CD4-positive, alpha-beta T cell (primary cell): ENCODE data around the gene FOXB2. TPM values are rescaled to one million over a fixed set of nuclear protein-coding genes. Genes with fewer than 3 reads are reported as not detected.

ENCODE experiments used
- ATAC-seq: fragments of 200-7000 bp; cut with Tn5 transposase; one replicate; pipeline ENCODE4 v1.10.0; 2022; ENCODE audit warnings: mild to moderate bottlenecking; ENCODE audit not compliant: poor library complexity
- CTCF ChIA-PET: fragments of 350-600 bp; sonication (Branson Sonifier 250); formaldehyde crosslinking; loops from one replicate; lab custom pipeline; 2021; ENCODE audit warnings: antibody characterized with exemption, inconsistent platforms; lab: Charles Lee
- POLR2A ChIA-PET: fragments of 350-600 bp; sonication (Branson Sonifier 250); formaldehyde crosslinking; loops from one replicate; lab custom pipeline; 2021; ENCODE audit warnings: antibody characterized with exemption, inconsistent platforms; lab: Charles Lee
- DNase-seq, 14 experiments: peaks; one replicate each; pipeline ENCODE4 v3.0.0-alpha.2; 2013 to 2020; ENCODE audit warnings: mixed read lengths in 2 of 14
- H3K27ac ChIP-seq, 2 donors: one replicate each; pipeline versions ENCODE4 v1.5.1 to v1.7.0; 2013; ENCODE audit warnings: low read length in 2 of 2, low read depth in 1 of 2, mild to moderate bottlenecking in 1 of 2
- H3K27me3 ChIP-seq, 2 experiments: 1 replicate in 1 of 2; 2 replicates in 1 of 2; pipeline versions ENCODE4 v1.6.1 to v1.7.0; 2013; ENCODE audit warnings: low read length in 2 of 2, control low read depth in 1 of 2, mild to moderate bottlenecking in 1 of 2, moderate library complexity in 1 of 2; ENCODE audit not compliant: insufficient read depth in 2 of 2, control insufficient read depth in 1 of 2
- H3K36me3 ChIP-seq: one replicate; pipeline ENCODE4 v1.6.1; 2013; ENCODE audit warnings: low read length, control low read depth; ENCODE audit not compliant: insufficient read depth
- H3K4me1 ChIP-seq: one replicate; pipeline ENCODE4 v1.6.1; 2013; ENCODE audit warnings: low read length, control low read depth; ENCODE audit not compliant: insufficient read depth
- H3K4me3 ChIP-seq: one replicate; pipeline ENCODE4 v1.5.1; 2013; ENCODE audit warnings: mild to moderate bottlenecking, low read length, moderate library complexity
- H3K9me3 ChIP-seq, 2 experiments: 1 replicate in 1 of 2; 2 replicates in 1 of 2; pipeline versions ENCODE4 v1.6.1 to v1.7.0; 2013; ENCODE audit warnings: low read length in 2 of 2, mild to moderate bottlenecking in 2 of 2, control low read depth in 1 of 2, moderate library complexity in 1 of 2; ENCODE audit not compliant: control insufficient read depth in 1 of 2, insufficient read depth in 1 of 2
- H3K27ac Mint-ChIP-seq: one replicate; pipeline ENCODE4 v1.8.0; 2020; ENCODE audit warnings: mixed read lengths
- H3K27me3 Mint-ChIP-seq: one replicate; pipeline ENCODE4 v1.8.0; 2021; ENCODE audit warnings: mixed read lengths
- H3K36me3 Mint-ChIP-seq: one replicate; pipeline ENCODE4 v1.8.0; 2021; ENCODE audit warnings: low read depth, mixed read lengths
- H3K4me1 Mint-ChIP-seq: one replicate; pipeline ENCODE4 v1.8.0; 2021; ENCODE audit warnings: low read depth, mixed read lengths
- H3K4me3 Mint-ChIP-seq: one replicate; pipeline ENCODE4 v1.8.0; 2020; ENCODE audit warnings: mild to moderate bottlenecking, mixed read lengths
- H3K9me3 Mint-ChIP-seq: one replicate; pipeline ENCODE4 v1.8.0; 2020; ENCODE audit warnings: mixed read lengths
- CTCF ChIP-seq: fragments of 200-600 bp; IDR thresholded peaks from one replicate; pipeline ENCODE4 v1.8.0; 2022; ENCODE audit warnings: antibody characterized with exemption, mild to moderate bottlenecking
- intact Hi-C, 2 experiments: fragments of 100-400 bp; cut with DNase I in 1 of 2; cut with micrococcal nuclease in 1 of 2; formaldehyde crosslinking; loops; one replicate each; pipeline versions ENCODE4 v1.15.1 to v1.9.0; 2023 to 2025; cut with DNase I, micrococcal nuclease
- total RNA-seq, 174 experiments: library from RNA in 2 of 174; stranded (reverse) in 2 of 174; gene quantifications; one replicate each; pipeline ENCODE4 v1.2.3 and lab custom pipeline; 2021 to 2026

Gene FOXB2
- total RNA-seq, 2 experiments from 2014 or later: not detected

GRCh38 chr9:76980566-76980965 lies 38.9 kb upstream of the FOXB2 start:
- intact Hi-C loops: no loop called here
- Mint-ChIP-seq H3K4me1 (no peaks in the 10 kb centered on the region), H3K4me3 (no peak overlapping the region), H3K36me3 (no peaks in the 10 kb centered on the region), H3K27me3 (peaks cover 23% of the 10 kb centered on the region), H3K27ac (no peak overlapping the region), H3K9me3 (no peaks in the 10 kb centered on the region)
- no peak for TF ChIP-seq CTCF
- H3K27ac ChIP-seq: no peak overlapping the region
- peaks cover 0 to 7% of the 10 kb centered on the region in 2 experiments for H3K27me3 ChIP-seq
- no peaks in the 10 kb centered on the region for H3K36me3 ChIP-seq
- ChIA-PET CTCF (no interaction called here), POLR2A (no interaction called here)
- no peak for ATAC-seq
- H3K9me3 ChIP-seq: no peaks in the 10 kb centered on the region
- H3K4me3 ChIP-seq: no peak overlapping the region
- DNase-seq: no peak
- H3K4me1 ChIP-seq: no peaks in the 10 kb centered on the region

- DNase-seq (no peak), ATAC-seq (no peak)
- Histone ChIP-seq H3K27me3 (peaks cover 0 to 3% of the 10 kb centered on the region in 2 experiments), H3K4me3 (no peak overlapping the region), H3K4me1 (no peaks in the 10 kb centered on the region), H3K27ac (no peak overlapping the region), H3K9me3 (no peaks in the 10 kb centered on the region), H3K36me3 (no peaks in the 10 kb centered on the region)
- Mint-ChIP-seq H3K27ac (no peak overlapping the region), H3K27me3 (peaks cover 17% of the 10 kb centered on the region), H3K4me3 (no peak overlapping the region), H3K4me1 (no peaks in the 10 kb centered on the region), H3K36me3 (no peaks in the 10 kb centered on the region), H3K9me3 (no peaks in the 10 kb centered on the region)
- no peak for TF ChIP-seq CTCF
- ChIA-PET POLR2A (no interaction called here), CTCF (no interaction called here)
- intact Hi-C loops: no loop called here
These were observed 35.0 kb upstream of the FOXB2 start for GRCh38 chr9:76984486-76984885.

GRCh38 chr9:76985581-76985980 lies 33.9 kb upstream of the FOXB2 start:
- intact Hi-C loops: no loop called here
- Mint-ChIP-seq H3K4me1 (no peaks in the 10 kb centered on the region), H3K9me3 (no peaks in the 10 kb centered on the region), H3K36me3 (no peaks in the 10 kb centered on the region), H3K27me3 (peaks cover 20% of the 10 kb centered on the region), H3K27ac (no peak overlapping the region), H3K4me3 (no peak overlapping the region)
- ChIA-PET POLR2A (no interaction called here), CTCF (no interaction called here)
- DNase-seq: no peak
- H3K36me3 ChIP-seq: no peaks in the 10 kb centered on the region
- ATAC-seq: no peak
- peaks cover 0 to 3% of the 10 kb centered on the region in 2 experiments for H3K27me3 ChIP-seq
- H3K4me3 ChIP-seq: no peak overlapping the region
- no peak for TF ChIP-seq CTCF
- H3K27ac ChIP-seq: no peak overlapping the region
- H3K4me1 ChIP-seq: no peaks in the 10 kb centered on the region
- no peaks in the 10 kb centered on the region for H3K9me3 ChIP-seq
